Gastrocnemius medialis (tissue), 4 donors: ENCODE results near the gene THBD.

Source experiments
- CTCF ChIP-seq, 5 experiments: fragments of 450-650 bp in 3 of 5; fragments of 200-600 bp in 2 of 5; sonication (generic) in 2 of 5; IDR thresholded peaks in 4 of 5; conservative IDR thresholded peaks in 1 of 5; 1 replicate in 4 of 5; 2 replicates in 1 of 5; pipeline ENCODE4 v1.5.1; 2016 to 2019; ENCODE audit warnings: antibody characterized with exemption in 5 of 5, mild to moderate bottlenecking in 3 of 5, moderate library complexity in 3 of 5
- POLR2A ChIP-seq, 2 donors: fragments of 450-650 bp; IDR thresholded peaks; one replicate each; pipeline ENCODE4 v1.6.1; 2017; ENCODE audit warnings: antibody characterized with exemption in 2 of 2, mild to moderate bottlenecking in 2 of 2, moderate library complexity in 2 of 2

- no peak for TF ChIP-seq CTCF (IDR thresholded peaks at IDR 0.05 in 4 of 5, conservative IDR thresholded peaks at IDR 0.05 in 1 of 5)
- no peak for TF ChIP-seq POLR2A (IDR thresholded peaks at IDR 0.05)
These were observed 785 bp upstream of the THBD start for GRCh38 chr20:23050076-23050838.
